Measurements from ENCODE around the gene HDHD5.

HDHD5 gene

DNA sequence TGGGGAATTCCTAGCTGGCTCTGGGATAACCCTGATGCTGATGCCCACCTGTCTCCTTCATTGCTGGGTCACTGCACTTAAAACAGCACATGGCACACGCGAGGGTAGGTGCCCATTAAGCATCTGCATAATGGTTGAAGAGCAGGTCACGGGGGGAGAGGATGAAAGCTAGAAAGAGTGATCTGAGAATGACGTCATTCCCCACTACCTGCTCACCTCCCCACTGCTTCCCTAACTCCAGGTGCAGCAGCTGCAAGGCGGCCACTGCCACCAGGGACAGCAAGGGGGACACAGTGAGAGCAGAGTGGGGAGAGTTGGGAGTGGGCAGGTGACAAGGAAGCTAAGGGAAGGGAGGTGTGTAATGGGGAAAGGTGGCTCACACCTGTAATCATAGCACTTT is 33.1 kb upstream of the HDHD5 start:
- Histone ChIP-seq H3K79me2 (ENCODE audit: insufficient read depth, low read length) (no peaks in the 10 kb centered on the region), H3K27me3 (ENCODE audit: insufficient read depth, low read length, poor library complexity) (no peaks in the 10 kb centered on the region), H3K9me3 (ENCODE audit: insufficient read depth, low read length, severe bottlenecking) (no peaks in the 10 kb centered on the region), H3K9ac (ENCODE audit: low read depth, low read length) (no peak overlapping the region), H4K20me1 (ENCODE audit: insufficient read depth, low read length) (no peaks in the 10 kb centered on the region), H3K4me1 (ENCODE audit: insufficient read depth, low read length) (no peaks in the 10 kb centered on the region), H3K4me2 (ENCODE audit: insufficient read depth, low read length) (no peak overlapping the region), H3K4me3 (ENCODE audit: low read depth in 1 of 2, low read length in 2 of 2) (no peak overlapping the region), H3K36me3 (ENCODE audit: insufficient read depth, low read length) (peaks cover 39% of the 10 kb centered on the region), H3K27ac (ENCODE audit: low read length) (no peak overlapping the region), H2AFZ (ENCODE audit: low read depth, low read length) (no peak overlapping the region)
- no peak for DNase-seq
- TF ChIP-seq EZH2 (IDR thresholded peaks at IDR 0.05; ENCODE audit: borderline replicate concordance, low read depth, low read length, severe bottlenecking) = no peak
- TF ChIP-seq, protein P1, sequence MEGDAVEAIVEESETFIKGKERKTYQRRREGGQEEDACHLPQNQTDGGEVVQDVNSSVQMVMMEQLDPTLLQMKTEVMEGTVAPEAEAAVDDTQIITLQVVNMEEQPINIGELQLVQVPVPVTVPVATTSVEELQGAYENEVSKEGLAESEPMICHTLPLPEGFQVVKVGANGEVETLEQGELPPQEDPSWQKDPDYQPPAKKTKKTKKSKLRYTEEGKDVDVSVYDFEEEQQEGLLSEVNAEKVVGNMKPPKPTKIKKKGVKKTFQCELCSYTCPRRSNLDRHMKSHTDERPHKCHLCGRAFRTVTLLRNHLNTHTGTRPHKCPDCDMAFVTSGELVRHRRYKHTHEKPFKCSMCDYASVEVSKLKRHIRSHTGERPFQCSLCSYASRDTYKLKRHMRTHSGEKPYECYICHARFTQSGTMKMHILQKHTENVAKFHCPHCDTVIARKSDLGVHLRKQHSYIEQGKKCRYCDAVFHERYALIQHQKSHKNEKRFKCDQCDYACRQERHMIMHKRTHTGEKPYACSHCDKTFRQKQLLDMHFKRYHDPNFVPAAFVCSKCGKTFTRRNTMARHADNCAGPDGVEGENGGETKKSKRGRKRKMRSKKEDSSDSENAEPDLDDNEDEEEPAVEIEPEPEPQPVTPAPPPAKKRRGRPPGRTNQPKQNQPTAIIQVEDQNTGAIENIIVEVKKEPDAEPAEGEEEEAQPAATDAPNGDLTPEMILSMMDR (IDR thresholded peaks at IDR 0.05; ENCODE audit: borderline replicate concordance, extremely low read depth, low read length, poor library complexity, severe bottlenecking) = no peak
- ATAC-seq (ENCODE audit: insufficient read depth, low read depth) = no peak

DNA sequence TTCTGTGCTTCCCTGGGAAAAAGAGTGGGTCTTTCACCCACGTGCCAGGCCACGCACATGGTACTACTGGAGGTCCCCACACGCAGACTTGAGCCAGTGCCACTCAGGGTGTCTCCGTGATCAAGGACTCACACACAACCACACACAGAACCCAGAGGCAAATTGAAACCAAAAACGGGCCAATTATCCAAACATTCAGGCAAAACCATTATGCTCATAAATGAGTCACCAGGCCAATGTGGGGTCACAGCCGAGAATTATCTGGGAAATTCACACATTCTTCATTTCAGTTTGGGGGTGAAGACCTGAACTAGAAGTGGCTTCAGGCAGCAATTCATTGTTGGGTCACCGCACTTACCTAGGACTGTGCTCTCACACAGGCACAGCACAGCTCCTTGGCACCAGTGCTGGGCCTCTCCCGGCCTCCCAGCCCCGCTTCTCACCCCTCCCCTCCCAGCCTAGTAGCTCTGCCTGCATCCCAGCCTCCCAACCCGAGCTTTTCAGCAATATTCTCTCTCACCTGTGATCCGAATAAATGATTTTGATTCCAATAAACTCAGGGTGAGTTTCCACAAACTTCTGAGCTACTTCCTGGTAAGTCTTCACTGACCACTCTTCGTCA is 32.2 kb upstream of the HDHD5 start:
- no peak overlapping the region for H3K9ac ChIP-seq (ENCODE audit: low read depth, low read length)
- DNase-seq (no peak), ATAC-seq (ENCODE audit: insufficient read depth, low read depth) (no peak)
- H3K27me3 ChIP-seq (ENCODE audit: insufficient read depth, low read length, poor library complexity) = no peaks in the 10 kb centered on the region
- no peaks in the 10 kb centered on the region for H4K20me1 ChIP-seq (ENCODE audit: insufficient read depth, low read length)
- H3K79me2 ChIP-seq (ENCODE audit: insufficient read depth, low read length) = no peaks in the 10 kb centered on the region
- H3K4me3 ChIP-seq (ENCODE audit: low read depth in 1 of 2, low read length in 2 of 2) = no peak overlapping the region
- TF ChIP-seq EZH2 (IDR thresholded peaks at IDR 0.05; ENCODE audit: borderline replicate concordance, low read depth, low read length, severe bottlenecking) = no peak
- TF ChIP-seq, protein P1 (IDR thresholded peaks at IDR 0.05; ENCODE audit: borderline replicate concordance, extremely low read depth, low read length, poor library complexity, severe bottlenecking) = no peak
- no peak overlapping the region for H3K4me2 ChIP-seq (ENCODE audit: insufficient read depth, low read length)
- no peak overlapping the region for H3K27ac ChIP-seq (ENCODE audit: low read length)
- no peak overlapping the region for H2AFZ ChIP-seq (ENCODE audit: low read depth, low read length)
- H3K36me3 ChIP-seq (ENCODE audit: insufficient read depth, low read length) = peaks cover 38% of the 10 kb centered on the region
- no peaks in the 10 kb centered on the region for H3K4me1 ChIP-seq (ENCODE audit: insufficient read depth, low read length)
- H3K9me3 ChIP-seq (ENCODE audit: insufficient read depth, low read length, severe bottlenecking) = no peaks in the 10 kb centered on the region

DNA sequence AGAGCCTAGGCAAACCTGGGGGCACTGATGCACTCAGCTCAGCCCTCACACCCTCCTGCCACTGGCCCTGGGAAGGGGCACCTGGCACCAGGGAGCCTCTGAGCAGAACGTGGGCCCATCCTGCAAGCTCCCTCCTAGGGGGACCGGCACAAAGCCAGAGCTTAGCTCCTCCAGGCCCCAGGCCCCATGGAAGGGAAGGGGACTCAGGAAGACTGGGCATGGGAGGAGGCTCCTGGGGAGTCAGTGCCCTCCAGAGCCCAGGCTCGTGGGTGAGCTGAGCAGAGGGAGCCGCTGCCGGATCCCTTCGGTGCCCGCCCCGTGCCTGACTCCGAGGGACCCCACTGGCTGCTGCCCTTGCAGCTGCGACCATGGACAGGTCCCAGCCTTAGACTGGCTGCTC is 31.6 kb upstream of the HDHD5 start:
- Histone ChIP-seq H3K9ac (ENCODE audit: low read depth, low read length) (no peak overlapping the region), H3K4me1 (ENCODE audit: insufficient read depth, low read length) (no peaks in the 10 kb centered on the region), H2AFZ (ENCODE audit: low read depth, low read length) (no peak overlapping the region), H4K20me1 (ENCODE audit: insufficient read depth, low read length) (no peaks in the 10 kb centered on the region), H3K4me2 (ENCODE audit: insufficient read depth, low read length) (no peak overlapping the region), H3K9me3 (ENCODE audit: insufficient read depth, low read length, severe bottlenecking) (no peaks in the 10 kb centered on the region), H3K79me2 (ENCODE audit: insufficient read depth, low read length) (no peaks in the 10 kb centered on the region), H3K4me3 (ENCODE audit: low read depth in 1 of 2, low read length in 2 of 2) (no peak overlapping the region), H3K36me3 (ENCODE audit: insufficient read depth, low read length) (peaks cover 43% of the 10 kb centered on the region), H3K27ac (ENCODE audit: low read length) (no peak overlapping the region), H3K27me3 (ENCODE audit: insufficient read depth, low read length, poor library complexity) (no peaks in the 10 kb centered on the region)
- DNase-seq (no peak), ATAC-seq (ENCODE audit: insufficient read depth, low read depth) (0 out of 3 replicates have a peak, but pooled peaks have one; percentile 22)
- TF ChIP-seq, protein P1 (IDR thresholded peaks at IDR 0.05; ENCODE audit: borderline replicate concordance, extremely low read depth, low read length, poor library complexity, severe bottlenecking) = no peak
- TF ChIP-seq EZH2 (IDR thresholded peaks at IDR 0.05; ENCODE audit: borderline replicate concordance, low read depth, low read length, severe bottlenecking) = no peak

All from DND-41 (cell line).